DOHH2 (cell line): ENCODE measurements around the gene TRMT112.

ENCODE experiments used
- H3F3A ChIP-seq: fragments of 200-600 bp; sonication (generic), shearing (Covaris generic); 2 replicates; pipeline ENCODE4 v1.6.0; 2016; ENCODE audit warnings: antibody characterized with exemption, mild to moderate bottlenecking; ENCODE audit not compliant: control insufficient read depth, insufficient read depth
- H3K27ac ChIP-seq: fragments of 200-600 bp; sonication (generic); 2 replicates; pipeline ENCODE4 v1.5.1; 2014; ENCODE audit warnings: low read depth, mild to moderate bottlenecking, low read length, moderate library complexity
- H3K27me3 ChIP-seq: fragments of 200-600 bp; sonication (generic); 2 replicates; pipeline ENCODE4 v1.6.1; 2014; ENCODE audit warnings: mild to moderate bottlenecking, low read length, mixed read lengths; ENCODE audit not compliant: control insufficient read depth
- H3K36me3 ChIP-seq: fragments of 200-600 bp; sonication (generic); 2 replicates; pipeline ENCODE4 v1.6.1; 2014; ENCODE audit warnings: mild to moderate bottlenecking, low read length, moderate library complexity, mixed read lengths; ENCODE audit not compliant: control insufficient read depth
- H3K4me1 ChIP-seq: fragments of 200-600 bp; sonication (generic); 2 replicates; pipeline ENCODE4 v1.6.1; 2014; ENCODE audit warnings: mild to moderate bottlenecking, low read length, mixed read lengths; ENCODE audit not compliant: control insufficient read depth
- H3K4me2 ChIP-seq: fragments of 200-600 bp; sonication (generic); 2 replicates; pipeline ENCODE4 v1.6.0; 2014; ENCODE audit warnings: mild to moderate bottlenecking, low read length, moderate library complexity
- H3K4me3 ChIP-seq: fragments of 200-600 bp; sonication (generic); 2 replicates; pipeline ENCODE4 v1.5.1; 2014; ENCODE audit warnings: mild to moderate bottlenecking, low read length, mixed read lengths
- H3K79me2 ChIP-seq: fragments of 200-600 bp; sonication (generic); 2 replicates; pipeline ENCODE4 v1.6.1; 2014; ENCODE audit warnings: mild to moderate bottlenecking, low read length, mixed read lengths; ENCODE audit not compliant: control insufficient read depth
- H3K9me2 ChIP-seq: fragments of 200-600 bp; sonication (generic); replicated peaks from 2 replicates; pipeline ENCODE4 v1.6.1; 2014; ENCODE audit warnings: mild to moderate bottlenecking, low read length, mixed read lengths; ENCODE audit not compliant: control insufficient read depth
- H3K9me3 ChIP-seq: fragments of 200-600 bp; sonication (generic); 2 replicates; pipeline ENCODE4 v1.6.1; 2014; ENCODE audit warnings: antibody characterized with exemption, low read length, mixed read lengths; ENCODE audit not compliant: control insufficient read depth, insufficient read depth
- H4K20me1 ChIP-seq: fragments of 200-600 bp; sonication (generic); 2 replicates; pipeline ENCODE4 v1.6.0; 2014; ENCODE audit warnings: low read depth, mild to moderate bottlenecking, antibody characterized with exemption, low read length, moderate library complexity; ENCODE audit not compliant: control insufficient read depth, insufficient read depth
- CTCF ChIP-seq: fragments of 200-600 bp; sonication (generic); IDR thresholded peaks from one replicate; pipeline ENCODE4 v1.5.1; 2014; ENCODE audit warnings: antibody characterized with exemption, mild to moderate bottlenecking, low read depth, low read length; ENCODE audit not compliant: poor library complexity, severe bottlenecking
- EZH2phosphoT487 ChIP-seq: fragments of 200-600 bp; sonication (generic); IDR thresholded peaks from 2 replicates; pipeline ENCODE4 v1.6.1; 2017; ENCODE audit warnings: borderline replicate concordance, mild to moderate bottlenecking, antibody characterized with exemption, low read length, moderate library complexity, mixed read lengths

TRMT112 gene

GRCh38 chr11:64364435-64364834, 47.1 kb upstream of the TRMT112 start:
- Histone ChIP-seq H3K9me2 (no peaks in the 10 kb centered on the region), H3K4me2 (peak overlapping the region; percentile 10; the same call in 1 of the 2 replicates), H3F3A (peaks cover 8% of the 10 kb centered on the region; the same call in 1 of the 2 replicates), H3K4me1 (peaks cover 26% of the 10 kb centered on the region), H4K20me1 (no peaks in the 10 kb centered on the region), H3K27ac (peak overlapping the region; percentile 41), H3K27me3 (no peaks in the 10 kb centered on the region), H3K79me2 (peaks cover 3% of the 10 kb centered on the region; the same call in 1 of the 2 replicates), H3K9me3 (no peaks in the 10 kb centered on the region), H3K4me3 (no peak overlapping the region), H3K36me3 (peaks cover 26% of the 10 kb centered on the region)
- TF ChIP-seq EZH2phosphoT487 (no peak), CTCF (no peak)

DNA sequence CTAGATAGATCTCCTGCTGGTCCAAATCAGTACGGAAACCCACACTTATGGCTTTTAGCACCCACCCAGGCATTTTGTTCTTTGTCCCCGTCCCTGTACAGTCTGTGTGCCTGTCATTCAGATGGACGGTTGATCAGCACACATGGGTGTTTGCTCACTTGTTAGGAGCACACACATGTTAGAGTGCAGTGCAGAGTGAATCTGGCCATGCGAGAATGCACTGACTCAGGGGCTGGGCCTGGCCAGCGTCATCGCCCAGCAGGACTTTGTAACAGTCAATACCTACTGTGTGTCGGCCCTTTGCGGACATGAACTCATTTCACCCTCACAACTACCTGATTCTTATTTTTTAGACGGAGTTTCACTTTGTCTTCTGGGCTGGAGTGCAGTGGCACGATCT, 45.0 kb upstream of the TRMT112 start:
- H3K4me1 ChIP-seq, result peaks cover 42% of the 10 kb centered on the region
- TF ChIP-seq CTCF (no peak), EZH2phosphoT487 (no peak)
- H3K27me3 ChIP-seq, result no peaks in the 10 kb centered on the region
- peaks cover 8% of the 10 kb centered on the region; the same call in 1 of the 2 replicates for H3F3A ChIP-seq
- H3K27ac ChIP-seq, result no peak overlapping the region
- no peak overlapping the region for H3K4me2 ChIP-seq
- no peaks in the 10 kb centered on the region for H4K20me1 ChIP-seq
- H3K4me3 ChIP-seq, result no peak overlapping the region
- no peaks in the 10 kb centered on the region for H3K9me2 ChIP-seq
- H3K36me3 ChIP-seq, result peaks cover 26% of the 10 kb centered on the region
- H3K79me2 ChIP-seq, result peaks cover 6% of the 10 kb centered on the region; the same call in 1 of the 2 replicates
- H3K9me3 ChIP-seq, result no peaks in the 10 kb centered on the region

- Histone ChIP-seq H3F3A (peaks cover 8% of the 10 kb centered on the region; the same call in 1 of the 2 replicates), H3K9me2 (no peaks in the 10 kb centered on the region), H3K4me3 (no peak overlapping the region), H3K9me3 (no peaks in the 10 kb centered on the region), H3K36me3 (peaks cover 26% of the 10 kb centered on the region), H3K4me1 (peaks cover 45% of the 10 kb centered on the region), H4K20me1 (no peaks in the 10 kb centered on the region), H3K4me2 (no peak overlapping the region), H3K27ac (no peak overlapping the region), H3K79me2 (peaks cover 6% of the 10 kb centered on the region; the same call in 1 of the 2 replicates), H3K27me3 (no peaks in the 10 kb centered on the region)
- no peak for TF ChIP-seq EZH2phosphoT487
Measured at GRCh38 chr11:64361659-64362058, 44.3 kb upstream of the TRMT112 start.

- H3K4me2 ChIP-seq, result peak overlapping the region; percentile 98
- H3K4me3 ChIP-seq, result peak overlapping the region; percentile 83
- H3K27ac ChIP-seq, result no peak overlapping the region
- peaks cover 47% of the 10 kb centered on the region for H3K4me1 ChIP-seq
- no peaks in the 10 kb centered on the region for H4K20me1 ChIP-seq
- no peaks in the 10 kb centered on the region for H3K9me2 ChIP-seq
- peaks cover 25% of the 10 kb centered on the region for H3K36me3 ChIP-seq
- H3K79me2 ChIP-seq, result peaks cover 6% of the 10 kb centered on the region; the same call in 1 of the 2 replicates
- H3K27me3 ChIP-seq, result no peaks in the 10 kb centered on the region
- H3F3A ChIP-seq, result peaks cover 10% of the 10 kb centered on the region
- no peaks in the 10 kb centered on the region for H3K9me3 ChIP-seq
- TF ChIP-seq EZH2phosphoT487, result no peak
- TF ChIP-seq CTCF, result no peak
Measured at GRCh38 chr11:64360448-64360921, 43.1 kb upstream of the TRMT112 start.
